MM.1S (cell line): ENCODE measurements around the gene GABRG3.

ENCODE experiments used
- EZH2 ChIP-seq: fragments of 300-600 bp; sonication (generic); optimal IDR thresholded peaks from 2 replicates; pipeline ENCODE3; 2017; ENCODE audit warnings: low read depth, mild to moderate bottlenecking, antibody characterized with exemption, low read length, mixed read lengths
- EZH2phosphoT487 ChIP-seq: fragments of 300-600 bp; sonication (generic); IDR thresholded peaks from 2 replicates; pipeline ENCODE4 v1.6.1; 2018; ENCODE audit warnings: antibody characterized with exemption, low read length
- TF ChIP-seq, protein P1 (sequence below): fragments of 300-600 bp; sonication (generic); IDR thresholded peaks from 2 replicates; pipeline ENCODE4 v1.5.1; 2016; ENCODE audit warnings: antibody characterized with exemption, low read length, mixed read lengths

DNA sequence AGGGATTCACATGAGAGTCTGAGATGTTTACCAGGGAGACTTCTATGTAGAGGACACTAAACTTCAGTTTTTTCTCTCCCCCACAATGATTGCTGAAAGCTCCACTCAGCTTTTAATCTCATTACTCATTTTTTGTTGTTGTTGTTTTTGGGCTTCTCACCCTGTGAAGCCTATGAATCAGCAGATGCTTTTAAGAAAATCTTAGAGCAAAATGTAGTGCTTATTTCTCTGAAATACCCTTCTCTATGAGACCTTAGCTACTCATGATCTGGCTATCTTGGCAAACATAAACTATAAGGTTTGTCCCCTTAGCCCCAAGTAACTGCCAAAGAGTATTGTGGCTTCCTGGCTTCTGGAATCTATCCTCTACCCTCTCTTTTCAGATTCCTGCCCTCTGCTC lies 590.8 kb downstream of the GABRG3 start:
- TF ChIP-seq, protein P1, sequence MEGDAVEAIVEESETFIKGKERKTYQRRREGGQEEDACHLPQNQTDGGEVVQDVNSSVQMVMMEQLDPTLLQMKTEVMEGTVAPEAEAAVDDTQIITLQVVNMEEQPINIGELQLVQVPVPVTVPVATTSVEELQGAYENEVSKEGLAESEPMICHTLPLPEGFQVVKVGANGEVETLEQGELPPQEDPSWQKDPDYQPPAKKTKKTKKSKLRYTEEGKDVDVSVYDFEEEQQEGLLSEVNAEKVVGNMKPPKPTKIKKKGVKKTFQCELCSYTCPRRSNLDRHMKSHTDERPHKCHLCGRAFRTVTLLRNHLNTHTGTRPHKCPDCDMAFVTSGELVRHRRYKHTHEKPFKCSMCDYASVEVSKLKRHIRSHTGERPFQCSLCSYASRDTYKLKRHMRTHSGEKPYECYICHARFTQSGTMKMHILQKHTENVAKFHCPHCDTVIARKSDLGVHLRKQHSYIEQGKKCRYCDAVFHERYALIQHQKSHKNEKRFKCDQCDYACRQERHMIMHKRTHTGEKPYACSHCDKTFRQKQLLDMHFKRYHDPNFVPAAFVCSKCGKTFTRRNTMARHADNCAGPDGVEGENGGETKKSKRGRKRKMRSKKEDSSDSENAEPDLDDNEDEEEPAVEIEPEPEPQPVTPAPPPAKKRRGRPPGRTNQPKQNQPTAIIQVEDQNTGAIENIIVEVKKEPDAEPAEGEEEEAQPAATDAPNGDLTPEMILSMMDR: no peak
- TF ChIP-seq EZH2phosphoT487 (no peak), EZH2 (no peak)
